IPS-18c (cell line): Measurements from ENCODE around the gene TFAP2D.
A peak's percentile ranks its signal among the peaks of the same experiment; 100 is the strongest.

ENCODE experiments used
- H3K4me3 ChIP-seq: 2 replicates; pipeline ENCODE4 v1.7.0; 2013; ENCODE audit warnings: low read depth, mild to moderate bottlenecking, low read length, moderate library complexity; ENCODE audit not compliant: insufficient read depth
- H3K9me3 ChIP-seq: one replicate; pipeline ENCODE4 v1.6.1; 2013; ENCODE audit warnings: mild to moderate bottlenecking, low read length, moderate library complexity; ENCODE audit not compliant: control insufficient read depth, insufficient read depth

Gene TFAP2D

GRCh38 chr6:50713226-50713625 is at the start of gene TFAP2D:
TFAP2D (plus strand) TSS chr6:50713526; CDS start chr6:50714056, 530 bp downstream.
- Histone ChIP-seq H3K4me3 (no peak within 1 kb of the TSS), H3K9me3 (no peaks in the 10 kb centered on the region)

DNA sequence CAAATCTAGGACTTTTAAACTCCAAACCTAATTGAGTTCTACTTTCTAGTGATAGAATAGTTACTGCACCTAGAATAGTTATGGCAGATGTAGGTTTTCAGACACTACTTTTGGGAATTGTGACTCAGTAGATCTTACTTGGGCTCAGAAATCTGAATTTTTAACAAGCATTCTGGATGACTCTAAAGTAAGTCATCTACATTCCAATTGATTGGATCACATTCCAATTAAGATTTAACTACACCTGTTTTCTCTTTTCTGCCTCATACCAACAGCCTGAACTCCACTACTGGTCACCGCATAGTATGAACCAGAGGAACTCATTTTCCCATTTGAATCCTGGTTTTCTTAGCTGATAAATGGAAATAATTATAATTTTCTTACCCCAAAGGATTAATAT is 49.5 kb upstream of the TFAP2D start:
- no peak overlapping the region for H3K4me3 ChIP-seq
- H3K9me3 ChIP-seq: no peaks in the 10 kb centered on the region

GRCh38 chr6:50666089-50666488 is 47.2 kb upstream of the TFAP2D start:
- no peaks in the 10 kb centered on the region for H3K9me3 ChIP-seq
- H3K4me3 ChIP-seq: no peak overlapping the region

DNA sequence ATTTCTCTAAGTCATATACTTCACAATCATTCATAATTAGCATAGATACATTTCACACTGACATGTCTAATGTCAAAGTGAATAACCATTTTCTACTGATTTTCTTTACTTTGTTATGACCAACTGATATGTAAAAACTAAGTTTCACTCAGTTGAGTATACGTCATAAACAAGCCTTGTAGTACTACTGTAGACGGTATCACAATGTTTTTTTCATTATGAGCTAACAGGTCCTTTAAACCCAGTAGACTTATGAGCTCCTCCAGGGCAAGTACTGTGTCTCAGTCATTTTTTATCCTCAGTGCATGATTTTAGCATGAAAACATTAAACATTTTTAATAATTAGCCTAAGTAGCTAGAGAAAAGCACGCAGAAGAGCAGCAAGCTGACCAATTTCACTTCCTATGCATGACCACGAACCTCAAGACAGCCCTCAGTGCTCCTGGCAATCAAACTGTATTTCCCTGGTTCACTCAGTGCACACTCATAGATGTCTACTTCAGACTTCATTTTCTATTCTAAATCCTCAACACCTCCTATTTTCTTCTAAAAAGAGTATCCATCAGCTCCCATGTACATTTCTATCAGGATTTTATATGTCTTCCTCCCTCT is 32.0 kb upstream of the TFAP2D start:
- H3K9me3 ChIP-seq: no peaks in the 10 kb centered on the region

GRCh38 chr6:50689210-50689609 is 24.1 kb upstream of the TFAP2D start:
- H3K9me3 ChIP-seq: no peaks in the 10 kb centered on the region
- H3K4me3 ChIP-seq: no peak overlapping the region

More for the DNA sequence above, 32.0 kb upstream of the TFAP2D start:
- no peak overlapping the region for H3K4me3 ChIP-seq

- Histone ChIP-seq H3K9me3 (no peaks in the 10 kb centered on the region), H3K4me3 (no peak overlapping the region)
Measured at GRCh38 chr6:50691814-50692495, 21.4 kb upstream of the TFAP2D start.

DNA sequence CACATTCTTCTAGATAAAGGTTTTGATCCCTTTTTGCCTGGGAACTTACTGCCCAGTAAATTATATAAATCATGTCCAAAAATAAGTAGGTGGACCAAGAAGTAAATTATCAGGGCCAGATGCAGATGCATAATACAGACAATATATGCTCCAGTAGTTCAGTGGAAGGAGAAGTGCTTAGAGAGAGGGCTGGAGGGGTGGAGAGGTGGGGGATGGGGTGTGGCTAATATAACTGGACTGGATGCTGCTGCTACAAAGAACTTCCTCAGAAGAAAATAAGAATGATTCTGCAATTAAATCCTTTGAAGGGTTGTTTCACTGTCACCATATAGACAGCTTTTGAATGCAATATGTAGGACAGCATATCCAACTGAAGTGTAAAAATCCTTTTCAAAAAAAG is 14.8 kb upstream of the TFAP2D start:
- H3K9me3 ChIP-seq: no peaks in the 10 kb centered on the region
- H3K4me3 ChIP-seq: no peak overlapping the region

GRCh38 chr6:50699051-50699775 is 14.1 kb upstream of the TFAP2D start:
- Histone ChIP-seq H3K9me3 (no peaks in the 10 kb centered on the region), H3K4me3 (no peak overlapping the region)

DNA sequence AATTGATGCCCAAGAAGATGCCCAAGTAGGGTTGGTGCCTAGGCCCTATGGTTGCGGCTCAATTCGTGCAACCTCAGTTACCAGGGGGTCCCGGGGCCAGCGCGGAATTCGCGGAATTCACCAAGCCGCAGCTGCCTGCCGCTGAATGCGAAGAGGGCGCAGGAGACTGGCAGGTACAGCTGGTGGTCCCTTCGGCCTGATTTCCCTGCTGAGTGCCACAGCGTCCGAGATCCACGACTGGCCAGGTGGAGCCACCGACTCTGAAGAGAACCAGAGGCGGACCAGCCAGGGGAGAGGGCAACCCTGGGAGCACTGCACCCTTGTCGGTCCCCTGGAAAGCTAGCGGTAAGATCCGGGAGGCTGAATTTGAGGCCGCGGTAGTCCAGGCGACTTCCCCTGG is 6.8 kb upstream of the TFAP2D start:
- H3K9me3 ChIP-seq: no peaks in the 10 kb centered on the region
- peak overlapping the region; percentile 37 for H3K4me3 ChIP-seq

GRCh38 chr6:50707191-50707590 is 6.1 kb upstream of the TFAP2D start:
- no peak overlapping the region for H3K4me3 ChIP-seq
- no peaks in the 10 kb centered on the region for H3K9me3 ChIP-seq

DNA sequence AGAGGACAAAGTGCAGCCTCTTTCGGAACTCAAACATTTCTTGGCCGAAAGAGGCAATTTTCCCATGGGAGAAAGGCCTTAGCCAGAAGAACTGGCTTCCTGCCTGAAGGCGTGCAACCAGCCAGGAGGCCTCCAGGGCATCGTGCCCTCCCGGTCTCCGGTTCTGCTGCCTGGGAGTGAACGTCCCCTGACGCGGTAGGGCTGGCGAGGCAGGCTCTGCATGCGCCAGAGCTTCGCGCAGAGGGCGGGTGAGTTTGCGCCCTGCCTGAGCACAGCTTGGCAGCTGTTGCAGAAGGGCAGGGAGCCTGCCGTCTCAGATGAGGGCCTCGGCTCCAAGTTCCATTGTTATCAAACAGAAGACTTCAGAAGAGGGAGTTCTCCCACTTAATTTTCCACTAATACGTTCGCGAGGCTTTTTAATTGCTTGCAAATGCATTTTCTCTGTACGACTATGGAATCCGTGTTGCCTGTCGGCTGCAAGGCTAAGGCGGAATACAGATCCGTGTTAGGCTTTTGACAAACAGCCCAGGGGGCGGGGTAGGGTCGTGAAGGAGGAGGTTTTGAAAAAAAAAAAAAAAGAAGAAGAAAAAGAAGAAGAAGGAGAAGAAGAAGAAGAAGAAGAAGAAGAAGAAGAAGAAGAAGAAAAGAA is 5.5 kb upstream of the TFAP2D start:
- H3K9me3 ChIP-seq: no peaks in the 10 kb centered on the region
- 0 out of 2 replicates have a peak overlapping the region, but pooled peaks have one; percentile 3 for H3K4me3 ChIP-seq

DNA sequence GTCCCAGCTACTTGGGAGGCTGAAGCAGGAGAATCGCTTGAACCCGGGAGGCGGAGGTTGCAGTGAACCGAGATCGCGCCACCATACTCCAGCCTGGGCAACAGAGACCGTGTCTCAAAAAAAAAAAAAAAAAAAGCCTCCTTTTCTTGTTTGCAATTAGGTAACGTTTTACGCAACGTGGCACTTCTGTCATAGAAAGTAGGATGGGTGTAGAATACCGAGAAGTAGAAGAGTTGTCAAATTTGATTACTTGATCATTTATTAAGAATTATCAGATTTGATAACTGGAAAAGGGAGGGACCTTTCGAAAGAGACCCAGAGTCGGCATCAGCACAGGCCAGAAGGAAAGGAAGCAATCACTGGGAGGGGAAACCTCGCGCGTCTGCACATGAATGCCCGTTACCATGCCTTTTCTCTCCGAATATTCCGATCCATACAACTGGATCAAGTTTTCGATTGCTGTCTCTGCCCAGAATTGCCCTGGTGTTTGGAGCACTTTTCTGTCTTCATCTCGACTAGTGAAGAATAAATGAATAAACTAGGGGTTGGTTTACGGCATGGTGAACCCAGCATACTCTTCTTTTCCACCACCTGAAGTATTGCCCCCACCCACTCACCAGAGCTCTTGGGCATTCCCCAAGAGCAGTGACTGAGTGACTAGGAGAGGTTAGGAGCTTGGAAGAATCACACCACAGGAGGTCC is 4.5 kb upstream of the TFAP2D start:
- Histone ChIP-seq H3K4me3 (no peak overlapping the region), H3K9me3 (no peaks in the 10 kb centered on the region)

DNA sequence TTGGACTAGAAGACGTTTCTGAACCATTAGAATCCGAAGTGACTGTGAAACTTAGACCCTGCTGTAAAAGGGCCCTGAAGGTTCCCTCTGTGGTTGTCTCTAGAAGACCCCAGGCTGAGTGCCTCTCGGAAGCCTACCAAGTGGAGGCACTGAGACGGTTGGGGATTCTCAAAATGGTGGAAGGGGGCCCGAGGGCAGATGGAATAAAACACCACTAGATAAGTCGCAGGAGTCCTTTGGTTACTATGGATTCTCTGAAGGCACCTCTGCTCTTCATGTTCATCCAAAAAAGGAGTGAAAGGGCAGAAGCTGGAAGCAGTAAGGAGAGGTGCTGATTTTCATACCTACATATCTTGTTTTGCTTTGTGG is 4.0 kb upstream of the TFAP2D start:
- Histone ChIP-seq H3K9me3 (no peaks in the 10 kb centered on the region), H3K4me3 (no peak overlapping the region)

GRCh38 chr6:50711686-50712085 is 1.6 kb upstream of the TFAP2D start:
- H3K9me3 ChIP-seq: no peaks in the 10 kb centered on the region

GRCh38 chr6:50712291-50712690 is 1.0 kb upstream of the TFAP2D start:
- no peak overlapping the region for H3K4me3 ChIP-seq
- H3K9me3 ChIP-seq: no peaks in the 10 kb centered on the region

More at GRCh38 chr6:50711686-50712085, 1.6 kb upstream of the TFAP2D start:
- no peak overlapping the region for H3K4me3 ChIP-seq

DNA sequence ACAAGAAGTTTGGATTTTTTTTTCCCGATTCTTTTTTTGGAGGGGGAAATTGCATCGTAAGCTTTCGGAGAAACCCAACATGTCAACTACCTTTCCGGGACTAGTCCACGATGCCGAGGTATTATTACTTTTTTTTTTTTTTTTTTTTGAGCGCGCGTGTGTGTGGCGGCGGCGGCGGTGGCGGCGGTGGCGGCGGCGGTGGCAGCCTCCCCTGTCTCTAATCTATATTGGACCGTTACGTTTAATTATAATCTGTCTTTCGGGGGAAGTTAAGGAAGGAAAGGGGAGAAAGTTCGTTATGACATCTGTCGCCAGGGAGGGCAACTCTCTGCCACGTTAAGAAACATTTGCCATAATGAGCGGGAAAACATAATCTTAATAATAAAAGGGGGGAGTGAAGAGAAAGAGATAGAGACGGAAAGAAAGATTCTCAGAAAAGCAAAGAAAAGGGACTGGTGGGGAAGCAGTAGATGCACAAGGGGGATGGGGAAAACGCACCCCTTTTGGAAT is 706 bp downstream of the TFAP2D start:
- no peaks in the 10 kb centered on the region for H3K9me3 ChIP-seq
- H3K4me3 ChIP-seq: no peak overlapping the region
